HepG2 (cell line): ENCODE results near the gene NEK3. TPM values are rescaled to one million over a fixed set of nuclear protein-coding genes. Genes with fewer than 3 reads are reported as not detected.

ENCODE experiments used
- HNRNPH1 ChIP-seq: fragments of 200-400 bp; formaldehyde crosslinking; optimal IDR thresholded peaks from 2 replicates; pipeline ENCODE3; 2017; ENCODE audit warnings: mild to moderate bottlenecking, low read depth, low read length
- NR2C2 ChIP-seq: sonication (generic); formaldehyde crosslinking; IDR thresholded peaks from 2 replicates; pipeline ENCODE4 v1.4.0; 2020; ENCODE audit warnings: missing genetic modification reagents, mild to moderate bottlenecking, moderate library complexity, borderline replicate concordance
- POLR2G ChIP-seq: fragments of 200-400 bp; formaldehyde crosslinking; IDR thresholded peaks from 2 replicates; pipeline ENCODE4 v1.6.1; 2018; ENCODE audit warnings: mild to moderate bottlenecking, low read depth, low read length, moderate library complexity
- REPIN1 ChIP-seq: sonication (generic); formaldehyde crosslinking; IDR thresholded peaks from 2 replicates; pipeline ENCODE4 v1.8.0; 2022; ENCODE audit warnings: missing genetic modification reagents, low read depth, mild to moderate bottlenecking, borderline replicate concordance
- TBP ChIP-seq: sonication (generic); formaldehyde crosslinking; IDR thresholded peaks from 2 replicates; pipeline ENCODE4 v1.5.0; 2020; ENCODE audit warnings: missing genetic modification reagents
- ZBTB21 ChIP-seq: sonication (generic); formaldehyde crosslinking; IDR thresholded peaks from 2 replicates; pipeline ENCODE4 v1.4.0; 2020; ENCODE audit warnings: missing genetic modification reagents
- ZBTB46 ChIP-seq: sonication (generic); formaldehyde crosslinking; IDR thresholded peaks from 2 replicates; pipeline ENCODE4 v1.4.0; 2020; ENCODE audit warnings: mild to moderate bottlenecking, missing genetic modification reagents, borderline replicate concordance
- ZFP90 ChIP-seq: sonication (generic); formaldehyde crosslinking; IDR thresholded peaks from 2 replicates; pipeline ENCODE4 v1.8.0; 2022; ENCODE audit warnings: missing genetic modification reagents, mild to moderate bottlenecking, inconsistent platforms, borderline replicate concordance
- ZNF143 ChIP-seq: sonication (generic); formaldehyde crosslinking; IDR thresholded peaks from 2 replicates; pipeline ENCODE4 v1.4.0; 2020; ENCODE audit warnings: missing genetic modification reagents
- ZNF256 ChIP-seq: sonication (generic); formaldehyde crosslinking; conservative IDR thresholded peaks from 2 replicates; pipeline ENCODE4 v1.4.0; 2020; ENCODE audit warnings: missing genetic modification reagents
- ZNF407 ChIP-seq: sonication (generic); formaldehyde crosslinking; IDR thresholded peaks from one replicate; pipeline ENCODE4 v1.5.1; 2020; ENCODE audit warnings: mild to moderate bottlenecking, missing genetic modification reagents; ENCODE audit errors: not compliant biosample characterization
- ZNF556 ChIP-seq: sonication (generic); formaldehyde crosslinking; IDR thresholded peaks from 2 replicates; pipeline ENCODE4 v1.4.0; 2020; ENCODE audit warnings: mild to moderate bottlenecking, missing genetic modification reagents, borderline replicate concordance
- ZNF629 ChIP-seq: sonication (generic); formaldehyde crosslinking; conservative IDR thresholded peaks from 2 replicates; pipeline ENCODE4 v1.5.0; 2020; ENCODE audit warnings: missing genetic modification reagents
- ZNF7 ChIP-seq: IDR thresholded peaks from 2 replicates; pipeline ENCODE4 v1.6.1; 2016; ENCODE audit warnings: missing biosample characterization, missing genetic modification reagents
- ZNF761 ChIP-seq: sonication (generic); formaldehyde crosslinking; conservative IDR thresholded peaks from 2 replicates; pipeline ENCODE4 v1.4.0; 2020; ENCODE audit warnings: mild to moderate bottlenecking, missing genetic modification reagents
- ZNF800 ChIP-seq: sonication (generic); formaldehyde crosslinking; IDR thresholded peaks from 2 replicates; pipeline ENCODE4 v1.4.0; 2020; ENCODE audit warnings: missing genetic modification reagents
- ZNF891 ChIP-seq: sonication (generic); formaldehyde crosslinking; IDR thresholded peaks from 2 replicates; pipeline ENCODE4 v1.5.0; 2020; ENCODE audit warnings: mild to moderate bottlenecking, missing genetic modification reagents
- polyA plus RNA-seq, 8 experiments: library from polyadenylated mRNA; depleted of rRNA in 3 of 8; stranded (reverse) in 7 of 8; unstranded in 1 of 8; fragments of >200 nt; fragmentation: Illumina TruSeq in 4 of 8; extraction: Trizol in 4 of 8; gene quantifications; 2 replicates each; pipeline versions ENCODE4 v1.2.1 to v1.2.3, GENCODE V29; 2011 to 2016; ENCODE audit warnings: low read depth in 4 of 8, missing spikeins in 1 of 8, mixed read lengths in 1 of 8; ENCODE audit not compliant: insufficient read depth in 1 of 8
- total RNA-seq, 5 experiments: library from RNA; depleted of rRNA; stranded (reverse); fragments of >200 nt; fragmentation: Illumina TruSeq; extraction: Trizol; gene quantifications; 2 replicates each; pipeline ENCODE4 v1.2.3, GENCODE V29; 2016; ENCODE audit warnings: low read depth in 1 of 5

The NEK3 gene
- total and polyA plus RNA-seq, 2 of the 13 experiments (the other 11 are each of a cell fraction or from before 2014, with no cell fraction given): 36.7 to 68.2 TPM

GRCh38 chr13:52194184-52194868 is 34.9 kb upstream of the NEK3 start (continued):
- TF ChIP-seq ZNF800 (CRISPR knock-in tag) (peak; percentile 70; the same call in 1 of the 2 replicates), REPIN1 (CRISPR knock-in tag) (peak; percentile 95), ZFP90 (CRISPR knock-in tag) (peak; percentile 76; the same call in 1 of the 2 replicates), ZNF556 (CRISPR knock-in tag) (peak; percentile 96), HNRNPH1 (no peak), POLR2G (peak; percentile 84), ZNF143 (0 out of 2 replicates have a peak, but pooled peaks have one; percentile 37), ZNF891 (CRISPR knock-in tag) (peak; percentile 79), ZNF629 (CRISPR knock-in tag) (peak; percentile 69), ZBTB46 (CRISPR knock-in tag) (no peak), ZNF407 (peak; percentile 65), ZNF256 (CRISPR knock-in tag) (no peak), NR2C2 (peak; percentile 77), TBP (CRISPR knock-in tag) (no peak), ZBTB21 (no peak), ZNF7 (peak; percentile 39; the same call in 1 of the 2 replicates), ZNF761 (CRISPR knock-in tag) (no peak)
